Astrocyte (in vitro differentiated cells and primary cell): ENCODE results near the gene SLIT3. TPM values are rescaled to one million over a fixed set of nuclear protein-coding genes. Genes with fewer than 3 reads are reported as not detected.

Source experiments
- DNase-seq: peaks from one replicate; pipeline ENCODE4 v3.0.0-alpha.2; 2010; ENCODE audit warnings: low read depth
- FAIRE-seq: peaks from 2 replicates; lab custom pipeline; 2011; peaks lifted over from hg19 to GRCh38; lab: Jason Lieb, UNC
- H2AFZ ChIP-seq: 2 replicates; pipeline ENCODE4 v1.6.0; 2012; ENCODE audit warnings: low read depth, low read length, inconsistent platforms
- H3K27ac ChIP-seq: 2 replicates; pipeline ENCODE4 v1.5.1; 2011; ENCODE audit warnings: low read depth, low read length, inconsistent platforms
- H3K27me3 ChIP-seq: 2 replicates; pipeline ENCODE4 v1.6.0; 2011; ENCODE audit warnings: low read length, inconsistent platforms; ENCODE audit not compliant: insufficient read depth
- H3K36me3 ChIP-seq: 2 replicates; pipeline ENCODE4 v1.5.1; 2011; ENCODE audit warnings: low read length, inconsistent platforms; ENCODE audit not compliant: insufficient read depth
- H3K4me1 ChIP-seq: 2 replicates; pipeline ENCODE4 v1.5.1; 2011; ENCODE audit warnings: low read length, inconsistent platforms; ENCODE audit not compliant: insufficient read depth
- H3K4me2 ChIP-seq: 2 replicates; pipeline ENCODE4 v1.6.0; 2012; ENCODE audit warnings: low read length, inconsistent platforms
- H3K4me3 ChIP-seq: 2 replicates; pipeline ENCODE4 v1.5.1; 2011; ENCODE audit warnings: low read depth, mild to moderate bottlenecking, low read length, inconsistent platforms; ENCODE audit not compliant: insufficient read depth
- H3K79me2 ChIP-seq: 2 replicates; pipeline ENCODE4 v1.6.0; 2012; ENCODE audit warnings: mild to moderate bottlenecking, low read length, inconsistent platforms; ENCODE audit not compliant: insufficient read depth
- H3K9ac ChIP-seq: 2 replicates; pipeline ENCODE4 v1.6.0; 2012; ENCODE audit warnings: mild to moderate bottlenecking, low read length, inconsistent platforms
- H3K9me3 ChIP-seq: 2 replicates; pipeline ENCODE4 v1.5.1; 2012; ENCODE audit warnings: low read depth, mild to moderate bottlenecking, low read length, inconsistent platforms; ENCODE audit not compliant: insufficient read depth
- H4K20me1 ChIP-seq: 2 replicates; pipeline ENCODE4 v1.6.0; 2012; ENCODE audit warnings: low read length, inconsistent platforms; ENCODE audit not compliant: insufficient read depth
- H3K27ac Mint-ChIP-seq: one replicate; pipeline ENCODE4 v1.8.0; 2021; ENCODE audit warnings: mild to moderate bottlenecking, mixed read lengths; ENCODE audit not compliant: unreplicated experiment
- H3K27me3 Mint-ChIP-seq: one replicate; pipeline ENCODE4 v1.8.0; 2021; ENCODE audit warnings: low read depth, mixed read lengths; ENCODE audit not compliant: unreplicated experiment
- H3K36me3 Mint-ChIP-seq: one replicate; pipeline ENCODE4 v1.8.0; 2021; ENCODE audit warnings: low read depth, mixed read lengths; ENCODE audit not compliant: unreplicated experiment
- H3K4me1 Mint-ChIP-seq: one replicate; pipeline ENCODE4 v1.8.0; 2021; ENCODE audit warnings: low read depth, mixed read lengths; ENCODE audit not compliant: unreplicated experiment
- H3K4me3 Mint-ChIP-seq: one replicate; pipeline ENCODE4 v1.8.0; 2021; ENCODE audit warnings: mild to moderate bottlenecking, moderate library complexity, mixed read lengths; ENCODE audit not compliant: unreplicated experiment
- H3K9me3 Mint-ChIP-seq: one replicate; pipeline ENCODE4 v1.8.0; 2021; ENCODE audit warnings: mild to moderate bottlenecking, mixed read lengths; ENCODE audit not compliant: unreplicated experiment
- CTCF ChIP-seq: IDR thresholded peaks from 2 replicates; pipeline ENCODE4 v1.5.1; 2011; ENCODE audit warnings: low read depth, mild to moderate bottlenecking, inconsistent platforms, low read length, moderate library complexity; ENCODE audit not compliant: insufficient read depth
- EZH2 ChIP-seq: IDR thresholded peaks from 2 replicates; pipeline ENCODE4 v1.6.1; 2012; ENCODE audit warnings: mild to moderate bottlenecking, low read length, inconsistent platforms; ENCODE audit not compliant: insufficient read depth
- total RNA-seq: library from RNA; stranded (reverse); gene quantifications from 2 replicates; pipeline ENCODE4 v1.2.1, GENCODE V29; 2021

Gene SLIT3
- total RNA-seq, 1 donor from 2014 or later, result 20.7 TPM

GRCh38 chr5:168663276-168664004 is 637.5 kb downstream of the SLIT3 start:
- Histone ChIP-seq H3K4me1 (no peaks in the 10 kb centered on the region), H2AFZ (no peak overlapping the region), H3K9ac (no peak overlapping the region), H3K36me3 (no peaks in the 10 kb centered on the region), H3K4me3 (no peak overlapping the region), H3K27me3 (no peaks in the 10 kb centered on the region), H3K27ac (no peak overlapping the region), H3K79me2 (no peaks in the 10 kb centered on the region), H3K9me3 (no peaks in the 10 kb centered on the region), H4K20me1 (no peaks in the 10 kb centered on the region), H3K4me2 (no peak overlapping the region)
- no peaks in the 10 kb centered on the region for H3K9me3 Mint-ChIP-seq
- DNase-seq (no peak), FAIRE-seq (no peak)
- peaks cover 5% of the 10 kb centered on the region for H3K36me3 Mint-ChIP-seq
- H3K4me3 Mint-ChIP-seq, result no peak overlapping the region
- H3K27me3 Mint-ChIP-seq, result peaks cover 11% of the 10 kb centered on the region
- TF ChIP-seq EZH2 (no peak), CTCF (no peak)
- no peaks in the 10 kb centered on the region for H3K4me1 Mint-ChIP-seq
- H3K27ac Mint-ChIP-seq, result no peak overlapping the region

- no peak for DNase-seq
Observed at GRCh38 chr5:168661593-168662485, 639.1 kb downstream of the SLIT3 start.

More at GRCh38 chr5:168661593-168662485, 639.1 kb downstream of the SLIT3 start:
- Mint-ChIP-seq H3K4me3 (no peak overlapping the region), H3K36me3 (peaks cover 5% of the 10 kb centered on the region), H3K9me3 (no peaks in the 10 kb centered on the region), H3K4me1 (no peaks in the 10 kb centered on the region), H3K27me3 (peaks cover 11% of the 10 kb centered on the region), H3K27ac (no peak overlapping the region)
- no peaks in the 10 kb centered on the region for H3K36me3 ChIP-seq
- H3K9me3 ChIP-seq, result no peaks in the 10 kb centered on the region
- no peak overlapping the region for H2AFZ ChIP-seq
- no peaks in the 10 kb centered on the region for H3K4me1 ChIP-seq
- H3K4me3 ChIP-seq, result no peak overlapping the region
- H4K20me1 ChIP-seq, result no peaks in the 10 kb centered on the region
- no peak overlapping the region for H3K27ac ChIP-seq
- TF ChIP-seq EZH2 (no peak), CTCF (no peak)
- H3K27me3 ChIP-seq, result no peaks in the 10 kb centered on the region
- H3K4me2 ChIP-seq, result no peak overlapping the region
- no peak for FAIRE-seq
- H3K79me2 ChIP-seq, result no peaks in the 10 kb centered on the region
- H3K9ac ChIP-seq, result no peak overlapping the region
